ENCODE results near the gene ELL.

Gene ELL

GRCh38 chr19:18423258-18424020 is 98.4 kb downstream of the ELL start:
- Histone ChIP-seq H3K9me3 (ENCODE audit: control insufficient read depth, low read length) (no peaks in the 10 kb centered on the region), H3K27ac (ENCODE audit: low read length, poor library complexity, severe bottlenecking) (no peak overlapping the region), H2BK5ac (ENCODE audit: low read depth, low read length, poor library complexity, severe bottlenecking) (no peak overlapping the region), H3K4me2 (ENCODE audit: low read length, poor library complexity, severe bottlenecking) (no peak overlapping the region), H3K18ac (ENCODE audit: low read depth in 1 of 2, low read length in 2 of 2) (no peak overlapping the region), H2AFZ (ENCODE audit: low read depth, low read length) (no peak overlapping the region), H3K27me3 (ENCODE audit: control insufficient read depth in 1 of 2, insufficient read depth in 1 of 2, low read length in 2 of 2) (no peaks in the 10 kb centered on the region), H3K4me3 (ENCODE audit: insufficient read depth in 1 of 2, low read depth in 1 of 2, low read length in 2 of 2) (no peak overlapping the region), H3K4ac (ENCODE audit: low read depth in 1 of 2, low read length in 2 of 2) (no peak overlapping the region), H3K4me1 (ENCODE audit: control insufficient read depth, insufficient read depth, low read depth, low read length) (peaks cover 68% of the 10 kb centered on the region), H2BK12ac (ENCODE audit: low read length in 2 of 2) (no peak overlapping the region), H2AK5ac (ENCODE audit: low read length, severe bottlenecking) (no peak overlapping the region), H3K36me3 (ENCODE audit: control insufficient read depth in 1 of 2, insufficient read depth in 2 of 2, low read depth in 1 of 2, low read length in 2 of 2) (peaks cover 0 to 33% of the 10 kb centered on the region in 2 experiments), H2BK15ac (ENCODE audit: low read depth, poor library complexity, severe bottlenecking) (no peak overlapping the region), H4K8ac (ENCODE audit: low read length) (peak overlapping the region; percentile 52), H3K14ac (ENCODE audit: low read length in 2 of 2) (no peak overlapping the region), H4K91ac (ENCODE audit: low read length) (no peak overlapping the region), H3K9ac (ENCODE audit: low read length) (no peak overlapping the region), H2BK120ac (ENCODE audit: low read depth, low read length) (no peak overlapping the region), H3K23ac (ENCODE audit: low read length in 2 of 2) (no peak overlapping the region), H3K79me1 (replicated peaks; ENCODE audit: low read length, poor library complexity, severe bottlenecking) (peaks cover 2% of the 10 kb centered on the region)
- 95% methylated on average over 21 of the region's 21 CpGs for WGBS
- no peak for DNase-seq

DNA sequence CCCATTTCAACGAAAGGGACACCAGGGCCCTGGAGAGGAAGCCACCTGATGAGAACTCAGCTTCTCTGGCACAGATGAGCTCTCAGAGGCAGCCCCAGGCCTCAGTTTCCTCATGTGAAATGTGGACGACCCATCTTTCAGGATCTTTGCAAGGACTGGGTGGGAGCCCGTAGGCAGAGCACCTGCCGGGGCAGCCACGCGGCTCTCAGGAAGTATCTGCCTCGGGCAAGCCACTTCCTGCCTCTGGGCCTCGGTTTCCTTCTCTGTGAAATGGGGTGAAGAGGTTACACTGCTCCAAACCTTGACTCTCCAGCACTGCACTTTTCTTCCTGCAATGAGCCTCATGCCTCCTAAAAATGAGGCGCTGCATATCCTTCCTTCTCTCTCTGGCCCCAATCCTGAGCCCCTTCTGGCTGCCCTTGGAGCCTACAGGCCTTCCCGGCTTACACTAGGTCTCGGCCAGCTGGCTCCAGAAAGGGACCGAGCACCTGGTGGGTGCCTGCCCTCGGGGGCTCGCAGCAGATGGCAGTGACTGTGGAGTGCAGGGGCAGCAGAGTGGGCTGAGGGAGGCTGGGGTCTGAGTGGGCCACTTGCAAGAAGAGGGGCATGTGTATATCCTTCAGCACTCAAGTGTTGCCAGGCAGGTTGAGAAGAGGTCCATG is 99.2 kb downstream of the ELL start:
- Histone ChIP-seq H3K23ac (ENCODE audit: low read length in 2 of 2) (no peak overlapping the region), H3K4ac (ENCODE audit: low read depth in 1 of 2, low read length in 2 of 2) (peak overlapping the region in 1 of 2 experiments; percentile 21), H2BK15ac (ENCODE audit: low read depth, poor library complexity, severe bottlenecking) (no peak overlapping the region), H4K8ac (ENCODE audit: low read length) (no peak overlapping the region), H3K36me3 (ENCODE audit: control insufficient read depth in 1 of 2, insufficient read depth in 2 of 2, low read depth in 1 of 2, low read length in 2 of 2) (peaks cover 0 to 25% of the 10 kb centered on the region in 2 experiments), H3K4me3 (ENCODE audit: insufficient read depth in 1 of 2, low read depth in 1 of 2, low read length in 2 of 2) (no peak overlapping the region), H3K9me3 (ENCODE audit: control insufficient read depth, low read length) (no peaks in the 10 kb centered on the region), H3K4me2 (ENCODE audit: low read length, poor library complexity, severe bottlenecking) (no peak overlapping the region), H3K18ac (ENCODE audit: low read depth in 1 of 2, low read length in 2 of 2) (no peak overlapping the region), H3K27ac (ENCODE audit: low read length, poor library complexity, severe bottlenecking) (no peak overlapping the region), H3K14ac (ENCODE audit: low read length in 2 of 2) (no peak overlapping the region), H2AK5ac (ENCODE audit: low read length, severe bottlenecking) (no peak overlapping the region), H2AFZ (ENCODE audit: low read depth, low read length) (no peak overlapping the region), H3K27me3 (ENCODE audit: control insufficient read depth in 1 of 2, insufficient read depth in 1 of 2, low read length in 2 of 2) (no peaks in the 10 kb centered on the region), H3K9ac (ENCODE audit: low read length) (no peak overlapping the region), H3K79me1 (replicated peaks; ENCODE audit: low read length, poor library complexity, severe bottlenecking) (peaks cover 2% of the 10 kb centered on the region), H2BK5ac (ENCODE audit: low read depth, low read length, poor library complexity, severe bottlenecking) (no peak overlapping the region), H2BK120ac (ENCODE audit: low read depth, low read length) (no peak overlapping the region), H2BK12ac (ENCODE audit: low read length in 2 of 2) (no peak overlapping the region), H3K4me1 (ENCODE audit: control insufficient read depth, insufficient read depth, low read depth, low read length) (peaks cover 71% of the 10 kb centered on the region), H4K91ac (ENCODE audit: low read length) (no peak overlapping the region)
- no peak for DNase-seq
- WGBS, result 95% methylated on average over 14 of the region's 14 CpGs

DNA sequence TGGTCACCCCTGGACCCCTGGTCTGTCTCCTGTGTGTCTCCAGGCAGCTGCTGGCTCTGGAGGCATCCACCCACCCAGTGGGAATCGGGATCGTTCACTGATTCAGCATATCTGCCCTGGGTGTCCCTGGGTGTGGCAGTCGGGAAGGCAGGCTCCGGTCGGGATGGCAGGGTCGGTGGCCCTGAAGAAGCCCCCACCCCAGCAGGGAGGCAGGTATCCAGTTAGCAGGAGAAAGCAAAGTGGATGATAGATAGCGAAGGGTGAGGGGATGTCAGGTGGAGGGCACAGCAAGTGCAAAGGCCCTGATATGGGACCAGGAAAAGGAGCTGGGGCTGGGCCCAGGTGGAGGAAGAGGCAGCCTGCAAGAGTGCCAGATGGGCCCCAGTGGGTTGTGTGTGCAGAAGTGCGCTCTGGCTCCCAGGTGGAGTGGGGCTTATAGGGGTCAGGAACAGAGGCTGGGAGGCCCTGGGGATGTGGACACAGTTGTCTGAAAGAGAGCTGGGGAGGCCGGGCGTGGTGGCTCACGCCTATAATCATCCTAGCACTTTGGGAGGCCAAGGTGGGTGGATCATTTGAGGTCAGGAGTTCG is 100.4 kb downstream of the ELL start:
- H3K14ac ChIP-seq (ENCODE audit: low read length in 2 of 2), result no peak overlapping the region
- H3K4ac ChIP-seq (ENCODE audit: low read depth in 1 of 2, low read length in 2 of 2), result no peak overlapping the region
- no peak overlapping the region for H2AFZ ChIP-seq (ENCODE audit: low read depth, low read length)
- no peaks in the 10 kb centered on the region for H3K9me3 ChIP-seq (ENCODE audit: control insufficient read depth, low read length)
- H3K4me1 ChIP-seq (ENCODE audit: control insufficient read depth, insufficient read depth, low read depth, low read length), result peaks cover 70% of the 10 kb centered on the region
- 82% methylated on average over 8 of the region's 12 CpGs for WGBS
- H2BK120ac ChIP-seq (ENCODE audit: low read depth, low read length), result no peak overlapping the region
- H2BK12ac ChIP-seq (ENCODE audit: low read length in 2 of 2), result no peak overlapping the region
- H3K36me3 ChIP-seq (ENCODE audit: control insufficient read depth in 1 of 2, insufficient read depth in 2 of 2, low read depth in 1 of 2, low read length in 2 of 2), result peaks cover 0 to 13% of the 10 kb centered on the region in 2 experiments
- no peak overlapping the region for H4K91ac ChIP-seq (ENCODE audit: low read length)
- peak overlapping the region in 1 of 2 experiments; percentile 88 for H3K4me3 ChIP-seq (ENCODE audit: insufficient read depth in 1 of 2, low read depth in 1 of 2, low read length in 2 of 2)
- H4K8ac ChIP-seq (ENCODE audit: low read length), result no peak overlapping the region
- H3K27ac ChIP-seq (ENCODE audit: low read length, poor library complexity, severe bottlenecking), result no peak overlapping the region
- DNase-seq, result no peak
- no peak overlapping the region for H3K18ac ChIP-seq (ENCODE audit: low read depth in 1 of 2, low read length in 2 of 2)
- H3K4me2 ChIP-seq (ENCODE audit: low read length, poor library complexity, severe bottlenecking), result peak overlapping the region; percentile 24
- no peaks in the 10 kb centered on the region for H3K27me3 ChIP-seq (ENCODE audit: control insufficient read depth in 1 of 2, insufficient read depth in 1 of 2, low read length in 2 of 2)
- peak overlapping the region; percentile 95 for H3K9ac ChIP-seq (ENCODE audit: low read length)
- H2BK15ac ChIP-seq (ENCODE audit: low read depth, poor library complexity, severe bottlenecking), result no peak overlapping the region
- no peak overlapping the region for H3K23ac ChIP-seq (ENCODE audit: low read length in 2 of 2)
- H3K79me1 ChIP-seq (replicated peaks; ENCODE audit: low read length, poor library complexity, severe bottlenecking), result peaks cover 2% of the 10 kb centered on the region
- no peak overlapping the region for H2AK5ac ChIP-seq (ENCODE audit: low read length, severe bottlenecking)
- H2BK5ac ChIP-seq (ENCODE audit: low read depth, low read length, poor library complexity, severe bottlenecking), result no peak overlapping the region

- peak overlapping the region; percentile 33 for H3K4me2 ChIP-seq (ENCODE audit: low read length, poor library complexity, severe bottlenecking)
- H3K36me3 ChIP-seq (ENCODE audit: control insufficient read depth in 1 of 2, insufficient read depth in 2 of 2, low read depth in 1 of 2, low read length in 2 of 2), result peaks cover 0 to 13% of the 10 kb centered on the region in 2 experiments
- H2AFZ ChIP-seq (ENCODE audit: low read depth, low read length), result no peak overlapping the region
- H3K23ac ChIP-seq (ENCODE audit: low read length in 2 of 2), result peak overlapping the region in 1 of 2 experiments; percentile 47
- peak overlapping the region; percentile 11 to 88 for H3K4me3 ChIP-seq (ENCODE audit: insufficient read depth in 1 of 2, low read depth in 1 of 2, low read length in 2 of 2)
- no peaks in the 10 kb centered on the region for H3K9me3 ChIP-seq (ENCODE audit: control insufficient read depth, low read length)
- no peak overlapping the region for H2AK5ac ChIP-seq (ENCODE audit: low read length, severe bottlenecking)
- peak overlapping the region in 1 of 2 experiments; percentile 40 for H2BK12ac ChIP-seq (ENCODE audit: low read length in 2 of 2)
- H3K27ac ChIP-seq (ENCODE audit: low read length, poor library complexity, severe bottlenecking), result no peak overlapping the region
- peak overlapping the region in 1 of 2 experiments; percentile 2 for H3K4ac ChIP-seq (ENCODE audit: low read depth in 1 of 2, low read length in 2 of 2)
- H3K14ac ChIP-seq (ENCODE audit: low read length in 2 of 2), result peak overlapping the region in 1 of 2 experiments; percentile 91
- H3K9ac ChIP-seq (ENCODE audit: low read length), result peak overlapping the region; percentile 95
- no peaks in the 10 kb centered on the region for H3K27me3 ChIP-seq (ENCODE audit: control insufficient read depth in 1 of 2, insufficient read depth in 1 of 2, low read length in 2 of 2)
- H2BK5ac ChIP-seq (ENCODE audit: low read depth, low read length, poor library complexity, severe bottlenecking), result no peak overlapping the region
- H2BK120ac ChIP-seq (ENCODE audit: low read depth, low read length), result no peak overlapping the region
- peak overlapping the region; percentile 70 for H2BK15ac ChIP-seq (ENCODE audit: low read depth, poor library complexity, severe bottlenecking)
- H3K4me1 ChIP-seq (ENCODE audit: control insufficient read depth, insufficient read depth, low read depth, low read length), result peaks cover 68% of the 10 kb centered on the region
- peaks cover 2% of the 10 kb centered on the region for H3K79me1 ChIP-seq (replicated peaks; ENCODE audit: low read length, poor library complexity, severe bottlenecking)
- H4K91ac ChIP-seq (ENCODE audit: low read length), result no peak overlapping the region
- peak overlapping the region; percentile 51 for H4K8ac ChIP-seq (ENCODE audit: low read length)
- no peak overlapping the region for H3K18ac ChIP-seq (ENCODE audit: low read depth in 1 of 2, low read length in 2 of 2)
- WGBS, result 73% methylated on average over 1 of the region's 2 CpGs
- no peak for DNase-seq
Observed at GRCh38 chr19:18420930-18421329, 100.9 kb downstream of the ELL start.
